SK-MEL-5 (cell line): ENCODE measurements around the gene CD28. TPM values are rescaled to one million over a fixed set of nuclear protein-coding genes. Genes with fewer than 3 reads are reported as not detected.
A peak's percentile ranks its signal among the peaks of the same experiment; 100 is the strongest.

ENCODE experiments used
- DNase-seq: peaks from one replicate; pipeline ENCODE4 v3.0.0-alpha.2; 2016; ENCODE audit warnings: low read depth, low spot score
- in situ Hi-C: cut with HindIII; loops from 2 replicates; pipeline ENCODE4 v1.10.0; 2016; ENCODE audit warnings: low sequenced_read_pairs, high pct_unique_total_duplicates, low pct_unique_long_range_greater_than_20kb
- small RNA-seq, 2 experiments: library from RNA; depleted of rRNA; stranded (forward); fragments of <200 nt; gene quantifications; one replicate each; pipeline ENCODE3, GENCODE V24; 2014
- total RNA-seq: library from RNA; depleted of rRNA; stranded (reverse); fragments of >200 nt; shearing (Covaris generic); gene quantifications from 2 replicates; pipeline ENCODE4 v1.2.3, GENCODE V29; 2014; rRNA removed

The CD28 gene
- total RNA-seq, 1 experiment from 2014 or later, result not detected

- in situ Hi-C loops, result no loop called here
- DNase-seq, result peak; percentile 49
These were observed 80.3 kb downstream of the CD28 start for GRCh38 chr2:203786549-203787351.

- no peak for DNase-seq
- in situ Hi-C loops, result no loop called here
These were observed 81.5 kb downstream of the CD28 start for GRCh38 chr2:203787979-203788378.

Small RNA genes lying within 50 kb of the gene (small RNA-seq; reads per million reads assigned to genes)
- gene AC125238.1 (0 reads per million in 2 experiments), gene RNU6-474P (0 reads per million in 2 experiments)

Other genes with a start within 250 kb of the CD28 start
- gene RAPH1, start 171.3 kb upstream of the CD28 start, total RNA-seq, result 5.0 and 5.5 TPM in 2 replicates
- 1.8 and 4.1 TPM in 2 replicates for gene CTLA4, start 161.1 kb downstream of the CD28 start, total RNA-seq
- gene ICOS, start 230.1 kb downstream of the CD28 start, total RNA-seq, result 1.7 and 2.1 TPM in 2 replicates